Activated gamma-delta T cell treated with anti-CD3 and anti-CD28 coated beads, Interleukin-2, amount 50 U/mL, for 16 hours (primary cell): ENCODE data around the gene RALB.
"Not testable (repeated sequence)": the region's sequence is repeated elsewhere in the genome, so short reads cannot be mapped to it uniquely, and the experiment has no call there.

ENCODE experiments used
- DNase-seq: peaks from one replicate; pipeline ENCODE4 v3.0.0-alpha.2; 2020; ENCODE audit warnings: low read depth

Gene RALB

GRCh38 chr2:120224735-120225548, 27.7 kb upstream of the RALB start:
- DNase-seq: no peak

GRCh38 chr2:120225549-120226065, 27.0 kb upstream of the RALB start:
- DNase-seq: no peak

DNA sequence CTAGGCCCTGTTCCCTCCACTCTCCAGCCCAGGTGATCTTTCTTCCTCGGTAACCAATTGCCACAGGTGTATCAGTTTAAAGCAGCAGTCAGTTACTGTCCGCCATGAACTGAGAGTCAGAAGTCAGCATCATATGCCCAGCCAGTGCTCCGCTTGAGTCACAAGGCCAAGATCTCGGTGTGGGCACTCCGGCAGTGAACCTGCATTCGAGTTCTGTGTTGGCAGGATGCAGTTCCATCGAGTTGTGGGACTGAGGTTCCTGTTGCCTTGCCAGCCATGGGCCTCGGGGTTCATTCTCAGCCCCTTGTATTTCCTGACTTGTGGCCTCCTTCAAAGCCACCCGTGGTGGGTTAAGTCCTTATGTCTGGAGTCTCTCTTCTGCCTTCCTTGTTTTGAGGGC, 26.3 kb upstream of the RALB start:
- DNase-seq: no peak

DNA sequence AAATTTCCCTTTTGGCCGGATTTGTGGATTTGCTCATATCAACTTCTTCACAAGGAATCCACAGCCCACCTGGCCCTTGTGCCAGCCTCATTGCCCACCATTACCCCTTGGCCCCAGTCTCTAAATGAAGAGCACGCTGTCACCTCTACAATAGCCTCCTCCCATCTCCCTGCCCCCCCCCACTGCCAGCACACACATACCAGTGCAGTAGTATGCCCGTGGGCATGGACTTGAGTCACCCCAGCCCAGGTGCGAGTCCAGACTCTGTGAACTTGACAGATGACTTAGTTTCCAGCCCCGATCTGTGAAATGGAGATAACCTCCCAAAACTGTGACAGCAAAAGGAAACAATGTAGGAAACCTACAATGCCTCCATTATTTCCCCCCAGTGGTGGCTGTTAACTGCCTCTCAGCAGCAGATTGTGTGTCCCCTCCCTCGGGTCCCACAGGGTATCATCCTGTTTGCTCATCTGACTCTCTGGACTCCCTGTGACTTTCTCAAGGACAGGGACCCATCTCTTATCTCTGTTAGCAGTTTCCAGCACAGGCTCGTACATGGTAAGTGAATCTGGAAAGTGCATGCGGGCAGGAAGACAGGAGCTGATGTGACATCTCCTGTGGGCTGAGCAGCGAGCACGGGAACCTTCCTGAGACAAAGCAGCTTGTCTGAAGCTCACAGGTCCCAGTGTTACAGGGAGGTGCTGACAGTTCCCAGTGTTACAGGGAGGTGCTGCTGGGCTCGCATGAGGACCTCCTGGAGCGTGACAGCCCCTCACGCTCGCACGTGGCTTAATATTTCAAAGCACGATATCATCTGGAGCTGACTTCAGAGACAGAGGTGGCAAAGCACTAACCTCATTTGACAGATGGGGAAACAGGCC, 25.3 kb upstream of the RALB start:
- DNase-seq: no peak

GRCh38 chr2:120228503-120228902, 24.1 kb upstream of the RALB start:
- no peak for DNase-seq

DNA sequence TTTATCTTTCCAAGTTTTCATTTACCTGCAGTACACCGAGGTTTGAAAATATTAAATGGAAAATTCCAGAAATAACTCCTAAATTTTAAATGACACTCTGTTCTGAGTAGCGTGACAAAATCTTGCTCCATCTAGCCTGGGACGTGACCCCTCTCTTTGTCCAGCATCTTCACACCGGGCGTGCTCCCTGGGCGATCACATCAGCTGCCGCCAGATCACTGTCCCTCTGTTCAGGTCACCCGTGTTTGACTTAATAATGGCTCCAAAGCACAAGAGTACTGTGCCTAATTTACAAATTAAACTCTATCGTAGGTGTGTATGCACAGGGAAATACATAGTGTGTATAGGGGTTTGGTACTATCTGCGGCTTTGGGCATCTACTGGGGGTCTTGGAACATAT, 23.3 kb upstream of the RALB start:
- no peak for DNase-seq

DNA sequence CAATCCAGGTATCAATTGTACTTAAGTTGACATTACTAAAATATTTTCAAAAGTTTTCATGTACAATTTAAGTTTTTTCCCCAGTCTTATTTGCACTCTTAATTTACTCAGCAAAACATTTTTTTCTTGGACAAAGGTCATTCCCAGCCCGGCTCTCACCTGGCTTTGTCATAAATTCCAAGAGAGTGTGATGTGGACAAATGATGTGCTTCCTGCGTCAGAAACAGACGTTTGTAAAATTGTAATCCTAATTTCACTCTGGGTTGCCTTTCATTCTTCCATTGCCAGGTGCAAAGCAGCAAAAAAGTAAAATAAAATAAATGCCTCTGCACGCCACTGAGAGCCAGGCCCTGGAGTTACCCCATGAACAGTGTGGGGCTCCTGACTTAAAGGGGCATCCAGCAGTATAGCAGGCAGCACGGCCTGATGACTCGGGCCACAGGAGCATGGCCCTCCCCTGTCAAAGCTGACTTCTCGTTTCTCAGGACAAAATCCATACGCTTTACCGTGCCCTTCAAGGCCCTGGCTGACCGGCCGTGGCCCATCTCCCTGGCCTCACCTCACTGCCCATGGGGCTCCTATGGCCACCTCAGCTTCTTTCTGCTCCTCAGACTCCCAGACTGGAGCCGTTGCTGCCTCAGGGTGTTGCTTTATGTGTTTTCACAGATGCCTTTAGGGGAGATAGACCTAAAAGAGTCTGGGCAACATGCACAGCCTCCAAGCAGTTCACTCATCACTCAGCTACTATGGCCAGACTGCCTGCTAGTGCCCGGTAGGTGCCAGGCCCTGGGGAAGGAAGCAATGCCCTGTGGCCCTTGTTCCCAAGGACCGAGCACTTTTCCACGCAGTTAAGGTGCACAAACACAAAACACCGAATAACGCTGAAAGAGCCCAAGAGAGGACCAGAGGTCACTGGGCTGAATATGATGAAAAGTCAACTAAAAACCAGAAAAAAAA, 21.9 kb upstream of the RALB start:
- no peak for DNase-seq

- DNase-seq: no peak
Observed at GRCh38 chr2:120231564-120231973, 21.1 kb upstream of the RALB start.

DNA sequence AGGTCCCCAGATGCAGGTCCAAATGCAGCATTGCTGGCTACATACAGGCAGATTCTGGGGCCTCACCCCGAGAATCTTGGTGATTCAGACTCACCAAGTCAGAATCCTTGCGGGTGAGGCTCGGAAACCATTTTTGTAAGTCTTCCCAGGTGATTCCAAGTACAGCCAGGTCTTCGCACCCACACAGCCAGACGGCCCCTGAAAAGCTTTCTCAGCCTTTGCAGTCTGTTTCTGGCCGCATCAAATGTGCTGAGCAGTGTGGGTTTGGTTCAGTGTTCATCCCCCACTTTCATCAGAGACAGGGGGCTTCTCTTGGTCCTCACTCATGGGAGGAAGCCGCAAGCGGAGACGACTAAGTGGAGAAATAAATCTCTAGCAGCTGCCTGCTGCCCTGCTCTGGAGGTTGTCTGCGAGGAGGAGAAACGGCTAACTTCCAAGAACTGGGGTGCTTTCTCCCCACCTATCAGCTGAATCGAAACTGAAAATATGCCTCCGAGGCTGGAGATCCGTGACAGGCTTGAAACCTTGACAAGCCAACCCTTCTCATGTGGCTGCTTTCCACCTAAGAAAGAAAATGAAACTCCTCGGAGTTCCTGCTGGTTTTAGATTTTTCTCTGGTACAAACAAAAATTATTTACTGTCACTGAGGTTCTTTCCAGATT, 20.5 kb upstream of the RALB start:
- peak; percentile 57 for DNase-seq

GRCh38 chr2:120233292-120233691, 19.4 kb upstream of the RALB start:
- no peak for DNase-seq

- not testable (repeated sequence) for DNase-seq
Observed at GRCh38 chr2:120235158-120235557, 17.5 kb upstream of the RALB start.

- DNase-seq: no peak
Observed at GRCh38 chr2:120235681-120236080, 17.0 kb upstream of the RALB start.

DNA sequence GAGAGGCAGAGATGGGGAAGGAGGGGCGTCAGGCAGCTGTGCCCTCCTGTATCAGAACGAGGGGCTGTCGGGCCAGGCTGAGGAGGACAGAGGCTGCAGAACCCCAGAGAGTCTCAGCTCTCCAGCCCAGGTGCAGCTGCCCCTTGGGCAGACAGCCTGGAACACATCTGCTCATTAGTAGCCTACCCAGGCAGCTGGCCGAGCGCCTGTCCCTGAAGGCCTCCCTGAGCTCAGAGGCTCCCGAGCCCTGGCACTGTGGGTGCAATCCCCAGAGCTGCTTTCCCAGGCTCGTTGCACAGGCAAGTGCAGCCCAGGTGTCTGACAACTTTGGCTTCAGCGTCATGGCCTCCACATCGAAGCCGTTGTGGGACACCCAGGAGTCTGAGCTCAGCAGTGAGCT, 16.3 kb upstream of the RALB start:
- DNase-seq: no peak

DNA sequence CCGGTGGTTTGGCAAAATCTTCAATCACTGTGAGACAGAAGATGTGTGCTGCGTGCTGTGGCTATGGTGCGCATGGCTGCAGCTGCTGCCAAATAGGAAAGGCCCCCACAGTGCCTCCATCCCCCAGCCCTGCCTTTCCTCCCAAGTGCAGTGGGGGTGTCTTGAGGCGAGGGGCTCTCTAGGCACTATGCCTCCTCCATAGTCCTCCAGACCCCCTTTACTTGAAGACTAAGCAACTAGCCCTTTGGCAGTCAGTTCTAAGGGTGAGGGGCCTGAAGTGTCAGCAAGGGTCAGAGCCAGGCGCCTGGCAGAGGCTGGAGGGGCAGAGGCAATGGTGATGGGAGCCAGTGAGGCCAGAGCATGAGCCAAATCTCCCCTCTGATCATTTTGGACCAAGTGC, 15.9 kb upstream of the RALB start:
- no peak for DNase-seq

GRCh38 chr2:120237491-120237902, 15.2 kb upstream of the RALB start:
- no peak for DNase-seq

DNA sequence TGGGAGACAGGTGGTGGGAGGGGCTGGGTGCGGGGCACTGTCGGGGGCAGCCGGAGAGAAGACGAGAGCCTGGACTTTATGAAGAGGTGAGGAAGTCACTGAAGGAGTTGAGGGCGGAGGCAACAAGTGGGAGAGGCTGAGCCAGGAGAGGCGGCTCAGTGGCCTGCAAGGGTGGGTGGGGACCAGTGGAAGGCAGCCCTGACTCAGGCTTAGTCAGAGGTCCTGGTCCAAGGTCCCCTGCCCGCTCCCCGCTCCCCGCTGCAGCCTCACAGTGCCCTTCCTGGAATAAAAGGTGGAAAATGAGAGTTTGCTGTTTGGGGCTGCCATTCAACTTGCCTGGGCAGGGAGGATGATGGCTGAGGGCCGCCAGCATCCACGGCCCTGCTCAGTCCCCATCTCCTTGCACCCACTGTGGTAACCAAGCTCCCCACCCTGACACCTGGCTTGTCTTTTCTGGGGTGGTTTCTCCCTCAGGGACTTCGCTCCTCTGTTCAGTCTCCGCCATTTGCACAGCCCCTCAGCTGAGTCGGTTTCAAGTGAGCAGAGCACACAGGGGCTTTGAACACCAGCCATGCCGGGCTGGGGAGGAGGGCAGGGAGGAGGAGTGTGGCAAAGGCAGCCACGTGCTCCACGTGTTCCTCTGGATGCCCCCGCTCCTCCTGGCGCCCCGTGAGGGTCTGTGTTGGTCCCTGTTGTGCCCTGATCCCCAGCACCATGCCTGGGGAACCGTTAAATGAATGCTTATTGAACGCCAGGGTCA, 13.7 kb upstream of the RALB start:
- DNase-seq: no peak

- no peak for DNase-seq
Observed at GRCh38 chr2:120239488-120240287, 13.0 kb upstream of the RALB start.

DNA sequence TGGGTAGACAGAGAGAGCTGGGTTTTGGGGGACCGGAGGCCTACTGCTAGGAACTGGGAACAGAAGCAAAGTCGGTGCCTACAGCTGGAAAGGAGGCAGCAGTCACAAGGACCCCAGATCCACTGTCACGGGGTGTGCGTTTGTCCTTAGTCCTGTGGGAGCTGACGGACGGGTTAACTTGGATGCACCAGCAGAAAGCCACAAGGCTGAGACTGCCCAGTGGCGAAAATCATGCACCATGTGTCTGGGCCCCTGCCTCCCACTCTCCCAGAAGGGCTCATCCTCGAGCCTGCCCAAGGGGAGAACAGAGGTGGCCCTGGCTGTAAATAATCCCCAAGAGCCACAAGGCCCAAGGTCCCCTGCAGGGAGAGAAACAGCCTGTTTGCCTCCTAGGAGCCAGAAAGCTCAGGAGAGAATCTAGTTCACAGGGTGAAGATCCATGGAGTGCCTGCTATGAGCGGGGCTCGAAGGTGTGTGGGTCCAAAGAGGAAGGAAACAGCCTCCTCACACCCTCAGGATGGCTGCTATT, 11.7 kb upstream of the RALB start:
- no peak for DNase-seq

- no peak for DNase-seq
Observed at GRCh38 chr2:120241684-120242083, 11.0 kb upstream of the RALB start.
